Omental fat pad (tissue), 4 donors: ENCODE results near the gene TP53TG5. TPM values are rescaled to one million over a fixed set of nuclear protein-coding genes. Genes with fewer than 3 reads are reported as not detected.

Source experiments
- ATAC-seq: fragments of 150-250 bp; one replicate; pipeline ENCODE4 v1.9.1; 2016; ENCODE audit warnings: mild to moderate bottlenecking, moderate library complexity; ENCODE audit not compliant: low FRiP score
- DNase-seq: peaks from one replicate; pipeline ENCODE4 v3.0.0-alpha.2; 2019; ENCODE audit warnings: low spot score
- total RNA-seq, 4 donors: library from RNA; depleted of rRNA; stranded (reverse); fragments of >200 nt; gene quantifications; one replicate each; pipeline ENCODE4 v1.1.0, GENCODE V29; 2016
- TF ChIP-seq, protein P1 (sequence below), 3 donors: fragments of 450-650 bp; IDR thresholded peaks; one replicate each; pipeline ENCODE4 v1.5.1; 2016 to 2017; ENCODE audit warnings: antibody characterized with exemption in 3 of 3, mild to moderate bottlenecking in 3 of 3, moderate library complexity in 2 of 3

The TP53TG5 gene
- under 1 TPM in 1 of 4 donors, not detected in 3; 0.47 TPM for total RNA-seq

DNA sequence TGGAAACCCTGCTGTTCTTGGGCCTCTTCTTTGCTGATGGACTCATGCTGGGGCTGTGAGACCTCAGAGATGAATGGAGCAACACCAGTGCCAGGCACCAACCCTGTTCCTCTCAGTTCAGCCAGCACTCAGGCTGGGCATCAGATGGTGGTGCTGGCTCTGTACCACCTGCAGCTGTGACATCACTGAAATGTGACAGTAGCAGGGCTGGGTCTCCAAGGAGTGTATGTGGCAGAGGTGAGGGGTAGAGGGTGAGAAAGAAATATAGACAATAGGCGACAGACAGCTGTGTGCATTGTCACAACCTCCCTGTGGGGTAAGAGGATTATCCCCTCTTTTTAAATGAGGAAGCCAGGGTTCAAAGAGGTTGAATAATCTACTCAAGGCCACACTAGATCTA lies at the start of gene TP53TG5:
TP53TG5 (minus strand) TSS at position 135 of the 400 bp plus-strand sequence; CDS start at position 46, 89 bp downstream.
- ATAC-seq, result no peak
- TF ChIP-seq, protein P1, sequence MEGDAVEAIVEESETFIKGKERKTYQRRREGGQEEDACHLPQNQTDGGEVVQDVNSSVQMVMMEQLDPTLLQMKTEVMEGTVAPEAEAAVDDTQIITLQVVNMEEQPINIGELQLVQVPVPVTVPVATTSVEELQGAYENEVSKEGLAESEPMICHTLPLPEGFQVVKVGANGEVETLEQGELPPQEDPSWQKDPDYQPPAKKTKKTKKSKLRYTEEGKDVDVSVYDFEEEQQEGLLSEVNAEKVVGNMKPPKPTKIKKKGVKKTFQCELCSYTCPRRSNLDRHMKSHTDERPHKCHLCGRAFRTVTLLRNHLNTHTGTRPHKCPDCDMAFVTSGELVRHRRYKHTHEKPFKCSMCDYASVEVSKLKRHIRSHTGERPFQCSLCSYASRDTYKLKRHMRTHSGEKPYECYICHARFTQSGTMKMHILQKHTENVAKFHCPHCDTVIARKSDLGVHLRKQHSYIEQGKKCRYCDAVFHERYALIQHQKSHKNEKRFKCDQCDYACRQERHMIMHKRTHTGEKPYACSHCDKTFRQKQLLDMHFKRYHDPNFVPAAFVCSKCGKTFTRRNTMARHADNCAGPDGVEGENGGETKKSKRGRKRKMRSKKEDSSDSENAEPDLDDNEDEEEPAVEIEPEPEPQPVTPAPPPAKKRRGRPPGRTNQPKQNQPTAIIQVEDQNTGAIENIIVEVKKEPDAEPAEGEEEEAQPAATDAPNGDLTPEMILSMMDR (IDR thresholded peaks at IDR 0.05), result no peak
- no peak for DNase-seq

GRCh38 chr20:45427236-45428149 lies 49.4 kb upstream of the TP53TG5 start:
- no peak for DNase-seq
- TF ChIP-seq, protein P1 (IDR thresholded peaks at IDR 0.05), result no peak
- ATAC-seq, result no peak

DNA sequence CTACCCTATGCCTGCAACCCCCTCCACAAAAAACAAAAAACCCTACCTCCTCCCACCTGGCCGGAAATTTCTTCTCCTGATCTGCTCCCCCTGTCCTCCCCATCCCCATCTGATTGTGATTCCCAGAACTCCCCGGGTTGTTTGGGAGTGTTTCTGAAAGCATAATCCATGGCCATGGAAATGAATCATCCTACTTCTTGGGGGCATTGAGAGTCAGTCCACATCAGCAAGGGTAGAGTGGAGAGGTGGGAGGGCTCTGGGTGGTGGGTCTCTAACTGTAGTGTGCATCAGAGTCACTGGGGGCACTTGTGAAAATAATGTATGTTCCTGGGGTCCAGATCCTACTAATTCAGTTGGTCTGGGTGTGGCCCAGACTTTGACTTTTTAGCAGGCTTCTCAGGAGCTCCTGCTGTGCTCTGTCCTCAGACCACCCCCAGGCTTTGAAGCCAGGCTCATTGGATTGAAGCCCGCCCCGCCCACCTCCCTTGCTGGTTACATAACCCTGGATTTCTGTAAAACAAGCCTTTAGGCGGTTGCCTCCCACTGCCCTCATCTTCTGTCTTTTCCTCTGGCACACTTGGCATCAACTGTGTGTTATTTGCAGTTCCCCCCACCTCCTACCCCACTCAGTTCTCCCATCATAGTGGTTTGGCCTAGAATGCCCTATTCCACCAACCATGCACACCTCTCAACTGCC lies 48.3 kb upstream of the TP53TG5 start:
- DNase-seq (no peak), ATAC-seq (peak; percentile 73)
- TF ChIP-seq, protein P1 (IDR thresholded peaks at IDR 0.05), result no peak

GRCh38 chr20:45425561-45425960 lies 47.4 kb upstream of the TP53TG5 start:
- ATAC-seq, result no peak
- DNase-seq, result no peak
- TF ChIP-seq, protein P1 (IDR thresholded peaks at IDR 0.05), result no peak

GRCh38 chr20:45423700-45424099 lies 45.6 kb upstream of the TP53TG5 start:
- no peak for ATAC-seq
- DNase-seq, result no peak
- TF ChIP-seq, protein P1 (IDR thresholded peaks at IDR 0.05), result no peak

- TF ChIP-seq, protein P1 (IDR thresholded peaks at IDR 0.05), result no peak
- ATAC-seq (no peak), DNase-seq (no peak)
Measured at GRCh38 chr20:45420125-45420524, 42.0 kb upstream of the TP53TG5 start.
